ENCODE results near the gene ADGRE1.

ADGRE1 gene

DNA sequence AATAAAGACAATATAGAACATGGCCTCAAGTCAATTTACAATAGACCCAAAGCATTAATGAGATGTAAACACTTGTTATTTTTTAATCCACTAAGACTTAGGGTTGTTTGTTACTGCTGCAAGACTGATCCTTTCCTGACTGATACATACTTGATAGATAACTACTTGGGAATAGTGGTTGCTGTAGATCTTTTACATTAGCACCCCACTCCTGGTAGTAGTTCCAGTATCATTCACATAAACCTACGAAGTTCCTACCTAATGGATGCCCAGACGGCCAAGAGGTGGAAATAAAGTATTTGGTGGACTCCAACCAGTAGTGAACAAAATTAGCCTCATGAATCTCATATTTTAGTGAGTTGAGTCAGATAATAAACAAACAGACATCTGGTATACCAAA, 26.9 kb downstream of the ADGRE1 start:
- Histone ChIP-seq H3K27ac (ENCODE audit: low read depth, low read length, poor library complexity, severe bottlenecking) (no peak overlapping the region), H3F3A (ENCODE audit: insufficient read depth, low read length) (no peaks in the 10 kb centered on the region), H3K4me1 (ENCODE audit: insufficient read depth, low read length, severe bottlenecking) (no peaks in the 10 kb centered on the region), H3K79me2 (ENCODE audit: insufficient read depth, low read length) (no peaks in the 10 kb centered on the region), H3K27me3 (ENCODE audit: insufficient read depth, low read length) (no peaks in the 10 kb centered on the region), H3K4me2 (ENCODE audit: low read length) (no peak overlapping the region), H3K36me3 (ENCODE audit: insufficient read depth, low read length) (no peaks in the 10 kb centered on the region), H3K9me2 (ENCODE audit: low read depth, low read length) (no peaks in the 10 kb centered on the region), H2AFZ (ENCODE audit: low read length) (no peak overlapping the region), H3K9me3 (ENCODE audit: low read length) (peaks cover 3% of the 10 kb centered on the region; the same call in 1 of the 2 replicates), H3K4me3 (ENCODE audit: low read depth, low read length, poor library complexity, severe bottlenecking) (no peak overlapping the region), H3K9ac (ENCODE audit: low read length) (no peak overlapping the region), H4K20me1 (ENCODE audit: insufficient read depth, low read length) (no peaks in the 10 kb centered on the region)
- TF ChIP-seq EZH2 (IDR thresholded peaks at IDR 0.05; ENCODE audit: borderline replicate concordance, low read length), result no peak
- TF ChIP-seq, protein P1, sequence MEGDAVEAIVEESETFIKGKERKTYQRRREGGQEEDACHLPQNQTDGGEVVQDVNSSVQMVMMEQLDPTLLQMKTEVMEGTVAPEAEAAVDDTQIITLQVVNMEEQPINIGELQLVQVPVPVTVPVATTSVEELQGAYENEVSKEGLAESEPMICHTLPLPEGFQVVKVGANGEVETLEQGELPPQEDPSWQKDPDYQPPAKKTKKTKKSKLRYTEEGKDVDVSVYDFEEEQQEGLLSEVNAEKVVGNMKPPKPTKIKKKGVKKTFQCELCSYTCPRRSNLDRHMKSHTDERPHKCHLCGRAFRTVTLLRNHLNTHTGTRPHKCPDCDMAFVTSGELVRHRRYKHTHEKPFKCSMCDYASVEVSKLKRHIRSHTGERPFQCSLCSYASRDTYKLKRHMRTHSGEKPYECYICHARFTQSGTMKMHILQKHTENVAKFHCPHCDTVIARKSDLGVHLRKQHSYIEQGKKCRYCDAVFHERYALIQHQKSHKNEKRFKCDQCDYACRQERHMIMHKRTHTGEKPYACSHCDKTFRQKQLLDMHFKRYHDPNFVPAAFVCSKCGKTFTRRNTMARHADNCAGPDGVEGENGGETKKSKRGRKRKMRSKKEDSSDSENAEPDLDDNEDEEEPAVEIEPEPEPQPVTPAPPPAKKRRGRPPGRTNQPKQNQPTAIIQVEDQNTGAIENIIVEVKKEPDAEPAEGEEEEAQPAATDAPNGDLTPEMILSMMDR (IDR thresholded peaks at IDR 0.05; ENCODE audit: low read length), result no peak

DNA sequence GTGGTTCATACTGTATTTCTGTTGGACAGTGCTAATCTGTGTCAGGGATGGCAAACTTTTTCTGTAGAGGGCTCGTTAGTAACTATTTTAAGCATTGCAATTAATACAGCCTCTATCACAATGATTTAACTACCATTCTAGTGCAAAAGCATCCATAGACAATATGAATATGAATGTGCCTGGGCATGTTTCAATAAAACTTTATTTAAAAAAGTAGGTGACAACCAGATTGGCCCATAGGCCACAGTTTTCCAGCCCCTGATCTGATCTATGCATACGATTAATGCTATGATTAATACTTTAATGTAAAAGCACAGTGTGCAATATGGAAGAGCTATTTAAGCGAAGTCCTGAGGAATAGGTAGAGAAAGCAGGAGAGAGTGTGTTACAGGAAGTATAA, 29.6 kb downstream of the ADGRE1 start:
- peaks cover 3% of the 10 kb centered on the region; the same call in 1 of the 2 replicates for H3K9me3 ChIP-seq (ENCODE audit: low read length)
- H3K4me1 ChIP-seq (ENCODE audit: insufficient read depth, low read length, severe bottlenecking), result no peaks in the 10 kb centered on the region
- no peak overlapping the region for H3K4me3 ChIP-seq (ENCODE audit: low read depth, low read length, poor library complexity, severe bottlenecking)
- H3K9ac ChIP-seq (ENCODE audit: low read length), result no peak overlapping the region
- TF ChIP-seq, protein P1 (IDR thresholded peaks at IDR 0.05; ENCODE audit: low read length), result no peak
- no peak for TF ChIP-seq EZH2 (IDR thresholded peaks at IDR 0.05; ENCODE audit: borderline replicate concordance, low read length)
- no peaks in the 10 kb centered on the region for H3K27me3 ChIP-seq (ENCODE audit: insufficient read depth, low read length)
- H3K4me2 ChIP-seq (ENCODE audit: low read length), result no peak overlapping the region
- H3K36me3 ChIP-seq (ENCODE audit: insufficient read depth, low read length), result no peaks in the 10 kb centered on the region
- H3F3A ChIP-seq (ENCODE audit: insufficient read depth, low read length), result no peaks in the 10 kb centered on the region
- no peak overlapping the region for H2AFZ ChIP-seq (ENCODE audit: low read length)
- H3K9me2 ChIP-seq (ENCODE audit: low read depth, low read length), result no peaks in the 10 kb centered on the region
- no peaks in the 10 kb centered on the region for H3K79me2 ChIP-seq (ENCODE audit: insufficient read depth, low read length)
- H3K27ac ChIP-seq (ENCODE audit: low read depth, low read length, poor library complexity, severe bottlenecking), result no peak overlapping the region
- H4K20me1 ChIP-seq (ENCODE audit: insufficient read depth, low read length), result no peaks in the 10 kb centered on the region

DNA sequence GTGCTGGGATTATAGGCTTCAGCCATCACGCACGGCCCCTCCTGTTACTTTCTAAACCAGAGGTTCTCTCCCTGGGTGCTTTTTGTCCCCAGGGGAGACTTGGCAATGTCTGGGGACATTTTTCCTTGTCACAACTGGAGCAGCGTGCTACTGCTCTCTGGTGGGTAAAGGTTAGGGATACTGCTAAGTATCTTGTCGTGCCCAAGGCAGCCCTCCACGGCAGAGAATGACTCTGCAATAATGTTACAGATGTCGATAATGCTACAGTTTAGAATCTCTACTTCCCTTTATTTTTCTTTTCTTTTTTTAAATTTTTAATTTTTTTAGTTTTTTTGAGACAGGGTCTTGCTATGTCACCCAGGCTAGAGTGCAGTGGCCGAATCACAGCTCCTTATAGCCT, 38.0 kb downstream of the ADGRE1 start:
- H3K4me2 ChIP-seq (ENCODE audit: low read length), result no peak overlapping the region
- no peak overlapping the region for H3K27ac ChIP-seq (ENCODE audit: low read depth, low read length, poor library complexity, severe bottlenecking)
- no peaks in the 10 kb centered on the region for H3F3A ChIP-seq (ENCODE audit: insufficient read depth, low read length)
- H2AFZ ChIP-seq (ENCODE audit: low read length), result no peak overlapping the region
- no peaks in the 10 kb centered on the region for H3K4me1 ChIP-seq (ENCODE audit: insufficient read depth, low read length, severe bottlenecking)
- H3K79me2 ChIP-seq (ENCODE audit: insufficient read depth, low read length), result no peaks in the 10 kb centered on the region
- no peak overlapping the region for H3K9ac ChIP-seq (ENCODE audit: low read length)
- no peaks in the 10 kb centered on the region for H3K27me3 ChIP-seq (ENCODE audit: insufficient read depth, low read length)
- no peaks in the 10 kb centered on the region for H3K9me2 ChIP-seq (ENCODE audit: low read depth, low read length)
- H3K4me3 ChIP-seq (ENCODE audit: low read depth, low read length, poor library complexity, severe bottlenecking), result no peak overlapping the region
- no peaks in the 10 kb centered on the region for H3K9me3 ChIP-seq (ENCODE audit: low read length)
- no peaks in the 10 kb centered on the region for H4K20me1 ChIP-seq (ENCODE audit: insufficient read depth, low read length)
- TF ChIP-seq, protein P1 (IDR thresholded peaks at IDR 0.05; ENCODE audit: low read length), result no peak
- no peak for TF ChIP-seq EZH2 (IDR thresholded peaks at IDR 0.05; ENCODE audit: borderline replicate concordance, low read length)
- no peaks in the 10 kb centered on the region; the same call in 1 of the 2 replicates for H3K36me3 ChIP-seq (ENCODE audit: insufficient read depth, low read length)
